ENCODE measurements around the gene ADAM22. TPM values are rescaled to one million over a fixed set of nuclear protein-coding genes. Genes with fewer than 3 reads are reported as not detected.

The ADAM22 gene
- total RNA-seq, 4 donors from 2014 or later = 6.8 to 87.5 (median 13.3) TPM

- Histone ChIP-seq H3K27me3 (no peaks in the 10 kb centered on the region), H3K9me3 (no peaks in the 10 kb centered on the region), H3K4me1 (no peaks in the 10 kb centered on the region), H3K4me3 (no peak overlapping the region), H3K36me3 (no peaks in the 10 kb centered on the region), H3K27ac (no peak overlapping the region)
- no peak for DNase-seq
- no peak for TF ChIP-seq POLR2A (IDR thresholded peaks at IDR 0.05)
- TF ChIP-seq, protein P1, sequence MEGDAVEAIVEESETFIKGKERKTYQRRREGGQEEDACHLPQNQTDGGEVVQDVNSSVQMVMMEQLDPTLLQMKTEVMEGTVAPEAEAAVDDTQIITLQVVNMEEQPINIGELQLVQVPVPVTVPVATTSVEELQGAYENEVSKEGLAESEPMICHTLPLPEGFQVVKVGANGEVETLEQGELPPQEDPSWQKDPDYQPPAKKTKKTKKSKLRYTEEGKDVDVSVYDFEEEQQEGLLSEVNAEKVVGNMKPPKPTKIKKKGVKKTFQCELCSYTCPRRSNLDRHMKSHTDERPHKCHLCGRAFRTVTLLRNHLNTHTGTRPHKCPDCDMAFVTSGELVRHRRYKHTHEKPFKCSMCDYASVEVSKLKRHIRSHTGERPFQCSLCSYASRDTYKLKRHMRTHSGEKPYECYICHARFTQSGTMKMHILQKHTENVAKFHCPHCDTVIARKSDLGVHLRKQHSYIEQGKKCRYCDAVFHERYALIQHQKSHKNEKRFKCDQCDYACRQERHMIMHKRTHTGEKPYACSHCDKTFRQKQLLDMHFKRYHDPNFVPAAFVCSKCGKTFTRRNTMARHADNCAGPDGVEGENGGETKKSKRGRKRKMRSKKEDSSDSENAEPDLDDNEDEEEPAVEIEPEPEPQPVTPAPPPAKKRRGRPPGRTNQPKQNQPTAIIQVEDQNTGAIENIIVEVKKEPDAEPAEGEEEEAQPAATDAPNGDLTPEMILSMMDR (IDR thresholded peaks at IDR 0.05) = no peak
- intact Hi-C loops (cut with DNase I; ENCODE audit: low total_unique reads) = no loop called here
Measured at GRCh38 chr7:88233828-88234227, 299.8 kb downstream of the ADAM22 start.

- Histone ChIP-seq H3K4me1 (no peaks in the 10 kb centered on the region), H3K27me3 (no peaks in the 10 kb centered on the region), H3K4me3 (no peak overlapping the region), H3K36me3 (no peaks in the 10 kb centered on the region), H3K9me3 (no peaks in the 10 kb centered on the region), H3K27ac (no peak overlapping the region)
- intact Hi-C loops (cut with DNase I; ENCODE audit: low total_unique reads) = no loop called here
- DNase-seq = no peak
- TF ChIP-seq, protein P1 (IDR thresholded peaks at IDR 0.05) = no peak
- no peak for TF ChIP-seq POLR2A (IDR thresholded peaks at IDR 0.05)
Measured at GRCh38 chr7:88239852-88240251, 305.8 kb downstream of the ADAM22 start.

- Histone ChIP-seq H3K4me3 (no peak overlapping the region), H3K9me3 (no peaks in the 10 kb centered on the region), H3K27me3 (no peaks in the 10 kb centered on the region), H3K4me1 (no peaks in the 10 kb centered on the region), H3K27ac (no peak overlapping the region), H3K36me3 (no peaks in the 10 kb centered on the region)
- TF ChIP-seq, protein P1 (IDR thresholded peaks at IDR 0.05) = peak; percentile 55 to 72 (median 58)
- TF ChIP-seq POLR2A (IDR thresholded peaks at IDR 0.05) = no peak
- DNase-seq = no peak
- intact Hi-C loops (cut with DNase I; ENCODE audit: low total_unique reads) = no loop called here
Measured at GRCh38 chr7:88243345-88243909, 309.4 kb downstream of the ADAM22 start.

- Histone ChIP-seq H3K4me1 (no peaks in the 10 kb centered on the region), H3K27ac (no peak overlapping the region), H3K36me3 (no peaks in the 10 kb centered on the region), H3K4me3 (no peak overlapping the region), H3K27me3 (no peaks in the 10 kb centered on the region), H3K9me3 (no peaks in the 10 kb centered on the region)
- intact Hi-C loops (cut with DNase I; ENCODE audit: low total_unique reads) = no loop called here
- TF ChIP-seq, protein P1 (IDR thresholded peaks at IDR 0.05) = no peak
- TF ChIP-seq POLR2A (IDR thresholded peaks at IDR 0.05) = no peak
- DNase-seq = no peak
Measured at GRCh38 chr7:88244258-88244657, 310.2 kb downstream of the ADAM22 start.

Other genes starting within 250 kb of the ADAM22 start
- gene SLC25A40, start 57.9 kb upstream of the ADAM22 start, total RNA-seq = 10 to 100 TPM in 3 of 4 donors, 1 to 10 TPM in 1; 3.2 to 90.2 (median 27.1) TPM
- 10 to 100 TPM in 2 of 4 donors, 1 to 10 TPM in 2; 1.3 to 27.7 (median 9.4) TPM for gene DBF4, start 57.8 kb upstream of the ADAM22 start, total RNA-seq